Pericardium fibroblast (primary cell): Measurements from ENCODE around the gene PRTG. TPM values are rescaled to one million over a fixed set of nuclear protein-coding genes. Genes with fewer than 3 reads are reported as not detected.

ENCODE experiments used
- total RNA-seq: library from RNA; depleted of rRNA; stranded (reverse); fragments of >200 nt; gene quantifications from 2 replicates; pipeline ENCODE4 v1.2.3, GENCODE V29; 2015

Gene PRTG, protein sequence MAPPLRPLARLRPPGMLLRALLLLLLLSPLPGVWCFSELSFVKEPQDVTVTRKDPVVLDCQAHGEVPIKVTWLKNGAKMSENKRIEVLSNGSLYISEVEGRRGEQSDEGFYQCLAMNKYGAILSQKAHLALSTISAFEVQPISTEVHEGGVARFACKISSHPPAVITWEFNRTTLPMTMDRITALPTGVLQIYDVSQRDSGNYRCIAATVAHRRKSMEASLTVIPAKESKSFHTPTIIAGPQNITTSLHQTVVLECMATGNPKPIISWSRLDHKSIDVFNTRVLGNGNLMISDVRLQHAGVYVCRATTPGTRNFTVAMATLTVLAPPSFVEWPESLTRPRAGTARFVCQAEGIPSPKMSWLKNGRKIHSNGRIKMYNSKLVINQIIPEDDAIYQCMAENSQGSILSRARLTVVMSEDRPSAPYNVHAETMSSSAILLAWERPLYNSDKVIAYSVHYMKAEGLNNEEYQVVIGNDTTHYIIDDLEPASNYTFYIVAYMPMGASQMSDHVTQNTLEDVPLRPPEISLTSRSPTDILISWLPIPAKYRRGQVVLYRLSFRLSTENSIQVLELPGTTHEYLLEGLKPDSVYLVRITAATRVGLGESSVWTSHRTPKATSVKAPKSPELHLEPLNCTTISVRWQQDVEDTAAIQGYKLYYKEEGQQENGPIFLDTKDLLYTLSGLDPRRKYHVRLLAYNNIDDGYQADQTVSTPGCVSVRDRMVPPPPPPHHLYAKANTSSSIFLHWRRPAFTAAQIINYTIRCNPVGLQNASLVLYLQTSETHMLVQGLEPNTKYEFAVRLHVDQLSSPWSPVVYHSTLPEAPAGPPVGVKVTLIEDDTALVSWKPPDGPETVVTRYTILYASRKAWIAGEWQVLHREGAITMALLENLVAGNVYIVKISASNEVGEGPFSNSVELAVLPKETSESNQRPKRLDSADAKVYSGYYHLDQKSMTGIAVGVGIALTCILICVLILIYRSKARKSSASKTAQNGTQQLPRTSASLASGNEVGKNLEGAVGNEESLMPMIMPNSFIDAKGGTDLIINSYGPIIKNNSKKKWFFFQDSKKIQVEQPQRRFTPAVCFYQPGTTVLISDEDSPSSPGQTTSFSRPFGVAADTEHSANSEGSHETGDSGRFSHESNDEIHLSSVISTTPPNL
- total RNA-seq: 0.68 and 2.9 TPM in 2 replicates

DNA sequence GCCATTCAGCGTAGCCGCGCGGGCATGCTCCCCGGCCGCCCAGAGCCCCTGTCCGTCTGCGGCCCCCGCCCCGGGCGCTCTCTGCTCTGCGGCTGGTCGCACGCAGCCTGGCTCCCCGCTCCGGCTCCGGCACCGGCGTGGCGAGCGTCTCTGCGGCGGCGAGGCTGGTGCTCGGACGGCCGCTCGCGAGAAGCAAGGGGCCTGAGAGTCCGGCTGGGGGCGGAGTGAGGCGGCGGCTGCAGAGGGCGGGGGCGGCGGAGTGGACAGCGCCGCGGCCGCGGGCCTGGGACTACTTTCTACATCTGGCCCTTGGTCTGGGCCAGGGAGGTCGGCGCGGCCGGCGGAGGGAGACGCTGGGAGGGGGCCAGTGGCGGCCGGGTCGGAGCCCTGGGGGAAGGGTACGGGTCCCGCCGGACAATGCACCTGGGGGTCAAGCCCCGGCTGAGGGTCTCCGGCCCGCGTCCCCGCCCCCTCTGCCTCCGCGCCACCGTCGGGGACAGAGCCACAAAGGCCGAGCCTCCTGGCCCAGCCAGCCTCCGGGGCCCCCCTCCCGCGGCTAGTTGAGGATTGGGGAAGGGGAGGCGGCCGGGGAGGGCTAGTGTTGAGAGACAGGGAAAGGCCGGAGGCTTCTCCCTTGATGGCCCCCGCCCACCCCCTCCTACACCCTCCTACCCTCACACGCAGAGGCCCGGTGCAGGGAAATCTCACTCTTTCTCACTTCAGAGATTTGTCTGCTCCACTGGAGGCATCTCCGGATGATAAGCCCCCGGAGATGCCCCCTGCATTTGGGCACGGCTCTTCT lies at the start of gene PRTG:
PRTG (minus strand) TSS at position 226 of the 802 bp plus-strand sequence; CDS start at position 5, 221 bp downstream.

DNA sequence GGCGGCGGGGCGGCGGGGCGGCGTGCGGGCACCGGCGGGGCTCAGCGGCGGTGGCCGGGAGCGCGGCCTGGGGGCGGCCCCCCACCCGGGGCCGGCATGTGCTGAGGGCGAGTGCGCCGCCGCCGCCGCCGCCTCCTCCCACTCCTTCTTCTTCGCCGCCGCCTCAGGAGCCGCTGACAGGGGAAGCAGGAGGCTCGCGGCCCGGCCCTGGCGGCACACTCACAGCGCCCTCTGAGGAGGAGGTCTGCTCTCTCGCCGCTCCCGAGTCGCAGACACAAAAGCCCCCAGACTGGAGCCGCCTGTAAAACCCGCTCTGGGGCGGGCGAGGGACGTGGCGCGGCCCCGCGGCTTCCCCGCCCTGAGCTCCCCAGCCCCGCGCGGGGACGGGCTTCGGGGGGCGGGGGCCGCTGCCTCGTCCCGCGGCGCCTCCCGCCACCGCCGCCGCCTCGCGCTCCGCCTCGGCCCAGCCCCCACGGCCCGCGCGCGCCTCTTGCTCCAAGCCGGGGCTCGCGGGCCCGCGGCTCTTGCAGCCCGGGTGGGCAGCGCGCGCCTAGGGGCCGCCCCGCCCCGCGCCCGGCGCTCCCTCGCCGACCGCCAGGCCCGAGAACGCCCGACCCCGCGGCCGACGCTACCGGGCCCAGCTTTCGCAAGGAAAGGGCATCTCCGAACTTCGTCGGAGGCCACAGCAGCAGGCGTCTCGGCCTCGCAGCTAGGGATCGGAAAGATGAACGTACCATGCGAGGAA lies 154.7 kb downstream of the PRTG start, which contains the start of gene PYGO1:
PYGO1 (minus strand) TSS at position 276 of the 745 bp plus-strand sequence. CDS start 462 bp downstream, outside the sequence.

Other genes with a start within 250 kb of the PRTG start
- gene DNAAF4, start 234.9 kb downstream of the PRTG start, total RNA-seq: 0.09 and 0.70 TPM in 2 replicates
- gene PYGO1, start 154.8 kb downstream of the PRTG start, total RNA-seq: 6.6 and 8.2 TPM in 2 replicates